Measurements from ENCODE around the gene CYGB. TPM values are rescaled to one million over a fixed set of nuclear protein-coding genes. Genes with fewer than 3 reads are reported as not detected.

Gene CYGB
- total and polyA plus RNA-seq, 12 donors: 6.3 to 38.3 (median 14.3) TPM

- H3K27ac ChIP-seq: peak overlapping the region in 3 of 5 donors; percentile 24 to 71 (median 43)
- intact Hi-C loops (cut with DNase I): no loop called here
- H3K4me3 ChIP-seq: no peak overlapping the region
- H3K36me3 ChIP-seq (replicated peaks in 1 of 2): no peaks in the 10 kb centered on the region
- 29 to 44% (median 32%) methylated on average over 7 to 11 of the region's 11 CpGs for WGBS, 4 donors
- TF ChIP-seq POLR2A (IDR thresholded peaks at IDR 0.05) (no peak), CTCF (IDR thresholded peaks at IDR 0.05) (no peak)
- peaks cover 37 to 64% of the 10 kb centered on the region in 2 donors for H3K4me1 ChIP-seq (replicated peaks in 1 of 2)
- no peaks in the 10 kb centered on the region for H3K27me3 ChIP-seq
- peak in 4 of 7 donors; percentile 48 to 80 (median 68) for DNase-seq
- no peaks in the 10 kb centered on the region for H3K9me3 ChIP-seq (replicated peaks in 1 of 3)
These were observed 9.2 kb upstream of the CYGB start for GRCh38 chr17:76546556-76547182.

- H3K9me3 ChIP-seq (replicated peaks in 1 of 3): no peaks in the 10 kb centered on the region
- H3K4me3 ChIP-seq: no peak overlapping the region
- TF ChIP-seq POLR2A (IDR thresholded peaks at IDR 0.05): no peak
- no peak for TF ChIP-seq CTCF (IDR thresholded peaks at IDR 0.05)
- 57 to 72% (median 66%) methylated on average over 7 to 13 of the region's 13 CpGs for WGBS, 4 donors
- H3K36me3 ChIP-seq (replicated peaks in 1 of 2): no peaks in the 10 kb centered on the region
- H3K27me3 ChIP-seq: no peaks in the 10 kb centered on the region
- intact Hi-C loops (cut with DNase I): no loop called here
- peaks cover 32 to 62% of the 10 kb centered on the region in 2 donors for H3K4me1 ChIP-seq (replicated peaks in 1 of 2)
- peak overlapping the region in 2 of 5 donors; percentile 43 to 71 for H3K27ac ChIP-seq
- no peak for DNase-seq
These were observed 8.5 kb upstream of the CYGB start for GRCh38 chr17:76545918-76546555.

- Histone ChIP-seq H3K9me3 (replicated peaks in 1 of 3) (no peaks in the 10 kb centered on the region), H3K4me1 (replicated peaks in 1 of 2) (peaks cover 30 to 63% of the 10 kb centered on the region in 2 donors), H3K27me3 (no peaks in the 10 kb centered on the region), H3K27ac (peak overlapping the region in 3 of 5 donors; percentile 19 to 71 (median 60)), H3K4me3 (no peak overlapping the region), H3K36me3 (replicated peaks in 1 of 2) (no peaks in the 10 kb centered on the region)
- peak; percentile 68 to 91 (median 82) for DNase-seq
- intact Hi-C loops (cut with DNase I): no loop called here
- WGBS, 4 donors: 25 to 38% (median 35%) methylated on average over 8 to 24 of the region's 24 CpGs
- TF ChIP-seq POLR2A (IDR thresholded peaks at IDR 0.05) (peak in 1 of 2 donors; percentile 8), CTCF (IDR thresholded peaks at IDR 0.05) (no peak)
These were observed 7.2 kb upstream of the CYGB start for GRCh38 chr17:76544546-76545365.

Data from adrenal gland (tissue), 12 donors.